HG03439 (cell line): Measurements from ENCODE around the gene MLXIP.
"Not testable (repeated sequence)": the region's sequence is repeated elsewhere in the genome, so short reads cannot be mapped to it uniquely, and the experiment has no call there.

ENCODE experiments used
- ATAC-seq: cut with Tn5 transposase; IDR thresholded peaks from one replicate; pipeline ENCODE4 v1.9.1; 2021; ENCODE audit warnings: mild to moderate bottlenecking, moderate library complexity; ENCODE audit not compliant: unreplicated experiment

The MLXIP gene

DNA sequence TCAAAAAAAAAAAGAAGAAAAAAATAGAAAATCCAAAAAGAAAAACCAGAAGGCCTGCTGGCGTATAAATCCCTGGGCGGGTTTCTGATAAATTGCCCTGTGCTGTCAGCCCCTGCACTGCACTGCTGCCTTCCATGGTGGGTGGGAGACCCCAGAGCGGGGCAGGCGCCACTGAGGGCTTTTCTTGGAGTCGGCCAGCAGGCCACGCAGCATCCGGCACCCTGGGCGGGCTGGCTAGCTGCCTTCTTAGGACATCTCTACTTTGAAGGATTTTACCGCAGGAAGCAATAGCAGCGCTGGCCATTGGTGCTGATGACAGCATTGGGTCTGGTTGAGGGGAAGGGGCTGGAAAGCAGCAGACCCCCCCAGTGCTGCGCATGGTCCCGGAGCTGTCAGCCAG lies 66.3 kb downstream of the MLXIP start:
- no peak for ATAC-seq

DNA sequence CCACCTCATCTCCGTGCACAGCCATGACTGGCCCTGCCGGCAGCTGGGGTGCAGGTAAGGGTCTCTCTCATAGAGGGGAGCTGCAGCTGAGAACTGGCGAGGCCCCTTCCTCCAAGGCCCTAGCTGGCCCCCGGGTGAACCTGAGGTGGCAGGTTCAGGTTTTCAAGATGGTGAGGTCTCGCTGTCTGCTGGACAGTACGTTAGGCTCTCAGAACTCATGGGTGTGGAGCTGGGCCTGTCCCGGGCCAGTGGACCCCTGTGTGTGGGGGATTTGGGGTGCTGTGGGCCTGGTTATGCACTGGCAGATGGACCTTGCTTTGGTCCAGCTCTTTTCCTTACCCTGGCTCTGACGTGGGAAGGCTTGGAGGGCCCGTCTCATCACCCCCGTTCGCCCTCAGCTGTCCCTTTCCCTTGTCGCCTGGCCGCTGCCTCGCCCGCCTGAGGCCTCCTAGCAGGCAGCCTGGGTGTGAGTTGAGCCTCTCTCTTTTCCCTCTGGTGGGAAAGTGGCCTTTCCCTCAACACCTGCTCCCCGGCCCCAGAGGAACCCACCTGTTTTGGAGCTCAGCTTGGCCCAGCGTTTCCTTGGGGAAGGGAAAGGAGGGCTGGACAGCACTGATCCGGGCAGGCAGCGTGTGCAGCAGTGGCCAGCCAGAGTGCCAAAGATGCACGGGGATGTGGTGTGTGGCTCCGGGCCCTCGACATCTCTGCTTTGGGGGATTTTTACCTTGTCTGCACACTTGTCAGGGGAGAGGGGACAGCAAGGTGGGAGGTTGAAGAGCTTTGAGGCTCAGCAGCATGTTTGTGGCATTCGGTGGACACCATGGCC lies 67.2 kb downstream of the MLXIP start:
- no peak for ATAC-seq

DNA sequence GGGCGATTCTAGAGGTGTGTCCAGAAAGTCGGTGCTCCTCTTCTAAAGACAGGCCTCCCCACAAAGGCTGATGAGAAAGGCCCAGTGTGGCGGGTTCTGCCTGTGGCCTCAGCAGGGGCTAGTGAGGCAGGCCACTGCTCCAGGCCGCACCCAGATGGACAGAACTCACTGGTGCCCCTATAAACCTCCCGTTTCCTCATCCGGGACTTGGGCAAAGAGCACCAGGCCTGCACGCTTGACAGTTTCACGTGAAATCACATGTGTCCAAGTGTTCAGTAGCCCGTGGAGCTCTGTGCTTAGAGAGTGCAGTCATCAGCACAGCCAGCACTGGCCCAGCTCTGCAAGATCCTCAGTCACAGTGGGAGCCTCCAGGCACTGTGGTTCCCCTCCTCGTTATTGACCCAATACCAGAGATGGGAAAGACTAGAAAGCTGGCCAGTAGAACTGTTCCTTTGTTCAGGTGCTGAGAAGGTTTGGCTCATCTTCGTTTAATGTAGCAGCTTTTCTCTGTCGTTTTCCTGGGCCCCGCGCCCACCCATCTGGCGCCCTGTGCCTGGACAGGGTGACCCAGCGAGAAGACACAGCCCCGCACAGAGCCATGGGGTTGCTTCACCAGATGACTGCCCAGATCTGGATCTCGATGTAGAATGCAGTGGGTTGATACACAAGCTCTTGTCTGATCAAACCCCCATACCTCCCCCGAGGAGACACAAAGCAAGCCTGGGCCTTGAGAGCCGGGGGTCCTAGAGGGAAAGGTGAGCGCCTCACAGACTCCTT lies 69.1 kb downstream of the MLXIP start:
- ATAC-seq: no peak

DNA sequence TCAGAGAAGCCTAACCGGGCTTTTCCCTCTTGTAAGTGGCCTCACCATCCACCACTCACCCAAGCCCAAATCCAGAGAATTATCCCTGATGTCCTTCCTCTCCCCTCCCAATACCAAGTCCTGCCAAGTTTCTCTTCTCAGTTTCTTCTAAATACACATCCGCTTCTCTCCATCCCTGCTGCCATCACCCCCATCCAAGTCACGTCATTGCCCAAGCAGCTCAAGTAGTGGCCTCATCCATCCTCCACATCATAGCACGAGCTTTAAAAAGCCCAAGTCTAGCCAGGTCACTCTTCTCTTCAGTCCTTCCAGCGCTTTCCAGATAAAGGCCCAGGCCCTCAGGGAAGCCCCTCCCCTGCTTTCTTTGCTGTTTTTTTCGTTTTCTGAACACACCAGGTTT lies 70.1 kb downstream of the MLXIP start:
- no peak for ATAC-seq

DNA sequence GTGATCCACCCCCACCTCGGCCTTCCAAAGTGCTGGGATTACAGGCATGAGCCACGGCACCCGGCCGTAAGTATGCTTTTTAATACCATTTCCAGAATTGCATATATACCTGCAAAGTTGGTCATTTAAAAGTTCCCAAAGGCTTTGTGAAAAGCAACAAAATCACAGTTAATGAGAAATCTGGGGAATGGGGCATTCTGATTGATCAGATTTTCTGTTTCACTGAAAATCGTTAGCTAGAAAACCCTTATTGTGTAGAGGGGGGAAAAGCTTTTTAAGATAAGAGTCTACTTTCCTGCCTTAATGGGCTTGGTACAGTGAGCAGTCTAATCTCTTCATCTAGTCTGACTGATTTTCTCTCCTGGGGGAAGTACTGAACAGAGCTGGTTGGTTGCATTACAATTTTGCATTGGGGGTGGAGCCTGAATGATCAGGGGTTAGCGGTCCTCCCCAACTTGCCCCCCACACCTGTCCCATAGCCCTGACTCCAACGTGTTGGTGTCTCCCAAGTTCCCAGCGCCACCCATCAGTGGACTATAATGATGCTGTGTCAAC lies 71.6 kb downstream of the MLXIP start:
- no peak for ATAC-seq

DNA sequence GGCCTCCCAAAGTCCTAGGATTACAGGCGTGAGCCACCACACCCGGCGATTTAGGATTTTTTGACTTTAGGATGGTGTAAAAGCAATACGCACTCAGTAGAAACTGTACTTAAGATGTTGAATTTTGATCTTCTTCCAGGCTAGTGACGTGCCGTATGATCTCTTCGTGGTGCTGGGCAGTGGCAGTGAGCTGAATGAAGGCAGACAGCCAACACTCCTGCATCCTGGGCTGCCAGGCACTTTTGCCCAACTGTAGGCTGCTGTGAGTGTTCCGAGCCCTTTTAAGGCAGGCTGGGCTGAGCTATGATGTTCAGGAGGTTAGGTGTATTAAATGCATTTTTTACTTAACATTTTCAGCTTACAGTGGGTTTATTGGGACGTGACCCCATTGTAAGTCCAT lies 74.2 kb downstream of the MLXIP start:
- ATAC-seq: no peak

DNA sequence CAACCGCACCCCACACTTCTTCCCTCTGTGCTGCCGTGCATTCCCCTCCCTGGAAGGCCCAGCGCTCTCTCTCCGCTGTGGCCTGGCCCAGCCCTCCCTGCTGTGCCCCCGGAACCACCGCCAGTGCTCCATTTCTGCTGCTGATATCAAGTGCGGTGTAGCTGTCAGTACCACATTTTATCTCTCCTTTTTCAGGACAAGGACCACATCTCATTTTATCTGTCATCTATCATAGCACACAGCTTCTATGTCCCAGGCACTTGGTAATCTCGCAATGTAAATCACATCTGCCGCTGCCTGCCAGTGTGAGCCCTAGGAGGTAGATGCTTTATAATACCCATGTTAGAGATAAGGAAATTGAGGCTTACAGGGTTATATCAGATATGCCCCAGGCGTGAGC lies 77.1 kb downstream of the MLXIP start:
- ATAC-seq: no peak

DNA sequence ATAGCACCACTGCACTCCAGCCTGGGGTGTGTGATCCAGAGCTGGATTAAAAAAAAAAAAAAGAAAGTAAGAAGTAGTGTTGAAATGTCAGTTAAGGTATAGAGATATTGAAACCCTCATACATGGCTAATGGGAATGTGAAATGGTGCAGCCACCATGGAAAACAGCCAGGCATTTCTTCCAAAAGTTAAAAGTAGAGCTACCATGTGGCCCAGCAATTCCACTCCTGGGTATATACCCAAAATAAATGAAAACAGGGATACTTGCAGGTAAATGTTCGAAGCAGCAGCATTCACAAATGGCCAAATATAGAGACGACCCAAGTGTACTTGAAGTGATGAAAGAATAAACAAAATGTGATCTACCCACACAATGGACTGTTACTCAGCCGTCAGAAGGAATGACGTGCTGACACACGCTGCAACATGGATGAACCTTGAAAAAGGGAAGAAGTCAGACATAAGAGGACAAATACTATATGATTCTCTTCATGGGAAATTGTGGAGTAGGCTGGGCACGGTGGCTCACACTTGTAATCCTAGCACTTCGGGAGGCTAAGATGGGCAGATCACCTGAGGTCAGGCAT lies 80.2 kb downstream of the MLXIP start:
- ATAC-seq: no peak

DNA sequence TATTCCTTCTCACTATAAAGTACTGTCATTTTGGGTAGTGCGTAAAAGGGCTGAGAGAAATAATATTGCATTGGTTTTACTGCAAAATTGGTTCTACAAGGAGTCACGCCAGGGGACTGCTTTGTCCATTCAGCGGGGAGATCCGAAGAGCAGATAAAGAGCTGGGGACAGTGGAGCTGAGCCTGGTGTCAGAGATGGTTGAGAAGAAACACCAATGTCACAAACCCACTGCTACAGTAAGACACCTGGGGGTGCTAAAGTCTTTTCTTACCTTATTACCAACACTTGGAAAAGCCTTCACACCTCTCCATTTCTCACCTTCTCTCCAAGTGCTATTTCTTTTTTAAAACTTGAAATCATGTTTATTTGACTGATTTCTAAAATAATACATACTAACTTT lies 81.3 kb downstream of the MLXIP start:
- ATAC-seq: no peak

DNA sequence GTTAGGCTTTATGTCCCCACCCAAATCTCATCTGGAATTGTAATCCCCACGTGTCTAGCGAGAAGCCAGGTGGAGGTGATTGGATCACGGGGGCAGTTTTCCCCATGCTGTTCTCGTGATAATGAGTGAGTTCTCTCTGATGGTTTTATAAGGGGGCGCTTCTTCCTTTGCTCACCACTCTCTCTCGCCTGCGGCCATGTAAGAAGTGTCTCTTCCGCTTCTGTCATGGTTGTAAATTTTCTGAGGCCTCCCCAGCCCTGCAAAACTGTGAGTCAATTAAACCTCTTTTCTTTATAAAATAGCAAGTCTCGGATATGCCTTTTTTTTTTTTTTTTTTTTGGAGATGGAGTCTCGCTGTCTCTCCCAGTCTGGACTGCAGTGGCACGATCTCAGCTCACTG lies 82.2 kb downstream of the MLXIP start:
- ATAC-seq: no peak

DNA sequence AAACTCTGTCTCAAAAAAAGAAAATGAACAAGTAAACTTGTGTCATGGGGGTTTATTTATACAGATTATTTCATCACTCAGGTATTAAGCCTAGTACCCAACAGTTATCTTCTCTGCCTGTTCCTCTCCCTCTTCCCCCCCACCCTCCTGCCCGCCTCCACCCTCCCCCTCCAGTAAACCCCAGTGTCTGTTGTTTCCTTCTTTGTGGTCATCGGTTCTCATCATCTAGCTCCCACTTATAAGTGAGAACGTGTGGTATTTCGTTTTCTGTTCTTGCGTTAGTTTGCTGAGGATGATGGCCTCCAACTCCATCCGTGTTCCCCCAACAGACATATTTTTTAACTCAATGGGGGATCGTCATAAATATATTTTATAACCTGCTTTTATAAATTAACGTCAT lies 83.1 kb downstream of the MLXIP start:
- ATAC-seq: no peak

DNA sequence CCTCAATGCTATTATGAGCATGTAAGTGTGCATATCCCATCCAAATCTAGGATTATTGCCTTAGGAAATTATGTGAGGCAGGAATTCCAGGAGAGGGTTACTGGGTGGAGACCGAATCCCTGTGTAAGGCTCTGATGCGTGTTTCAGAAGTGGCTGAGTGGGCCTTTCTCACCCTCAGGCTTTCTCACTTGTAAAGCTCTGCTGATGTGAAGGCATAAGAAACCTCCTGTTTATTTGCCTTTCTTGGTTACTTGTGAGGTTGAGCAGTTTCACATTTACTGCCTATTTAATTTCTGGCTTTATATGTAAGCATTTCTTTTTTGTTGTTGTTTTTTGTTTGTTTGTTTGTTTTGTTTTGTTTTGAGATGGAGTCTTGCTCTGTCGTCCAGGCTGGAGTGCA lies 84.4 kb downstream of the MLXIP start:
- ATAC-seq: no peak

DNA sequence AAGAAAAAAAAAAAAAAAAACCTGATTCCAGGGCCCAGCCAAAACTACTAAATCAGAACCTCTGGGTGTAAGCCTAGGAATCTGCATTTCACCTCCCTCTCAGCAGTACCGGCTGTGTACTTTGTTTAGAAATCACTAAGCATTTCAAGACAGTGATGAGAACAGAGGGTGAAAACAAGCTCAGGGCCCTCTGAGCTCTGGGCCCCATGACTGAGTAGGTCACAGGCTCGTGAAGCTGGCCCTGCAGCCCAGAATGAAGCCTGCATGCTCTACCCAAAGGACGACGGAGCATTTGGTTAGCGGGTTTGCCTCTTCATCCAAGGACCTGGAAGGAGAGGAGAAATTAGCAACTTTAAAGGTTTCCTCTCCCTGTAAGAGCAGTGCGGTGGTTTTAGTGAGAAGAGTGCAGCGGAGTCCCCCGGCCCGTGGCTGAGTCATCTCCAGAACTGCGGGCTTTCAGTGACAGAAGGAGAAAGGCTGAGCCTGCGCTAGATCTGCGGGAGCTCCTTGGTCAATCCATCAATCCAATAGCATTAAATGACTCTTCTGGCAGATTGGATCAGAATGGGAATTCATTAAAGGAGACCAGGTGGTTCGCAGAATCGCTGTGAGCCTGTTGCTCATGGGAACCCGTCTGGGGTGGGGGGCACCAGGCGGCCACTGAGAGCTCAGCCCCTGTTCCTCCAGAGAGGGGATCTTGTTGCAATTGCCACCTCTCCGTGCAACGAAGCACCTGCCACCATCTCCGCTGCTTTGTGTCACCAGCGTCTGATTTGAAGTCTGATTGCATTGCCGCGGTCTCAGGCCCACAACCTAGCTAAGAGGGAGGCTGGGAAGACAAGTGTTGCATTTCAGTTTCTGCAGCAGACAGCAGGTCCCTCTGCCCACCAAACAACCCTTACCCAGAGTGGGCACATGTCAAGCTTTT lies 88.1 kb downstream of the MLXIP start:
- peak; percentile 84 for ATAC-seq

DNA sequence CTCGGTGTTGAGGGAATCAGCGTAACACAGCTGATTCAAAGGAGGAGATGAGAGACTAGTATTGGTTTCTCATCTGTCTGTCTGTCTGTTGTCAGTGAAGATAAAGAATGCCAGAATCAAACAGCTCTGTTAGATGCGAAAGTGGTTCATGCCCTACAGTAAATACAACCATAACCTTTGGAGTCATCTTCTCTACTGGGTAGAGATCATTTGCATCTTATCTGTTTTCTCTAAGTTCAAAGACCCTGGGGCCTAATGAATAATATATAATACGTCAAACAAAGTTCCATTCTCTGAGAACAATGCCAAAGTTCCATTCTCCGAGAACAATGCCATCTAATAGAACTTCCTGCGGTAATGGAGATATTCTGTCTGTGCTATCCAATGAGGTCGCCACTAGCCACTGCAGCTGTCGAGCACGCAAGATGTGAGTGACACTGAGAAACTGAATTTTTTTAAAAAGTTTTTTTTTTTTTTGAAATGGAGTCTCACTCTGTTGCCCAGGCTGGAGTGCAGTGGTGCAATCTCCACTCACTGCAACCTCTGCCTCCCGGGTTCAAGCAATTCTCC lies 88.9 kb downstream of the MLXIP start:
- no peak for ATAC-seq

DNA sequence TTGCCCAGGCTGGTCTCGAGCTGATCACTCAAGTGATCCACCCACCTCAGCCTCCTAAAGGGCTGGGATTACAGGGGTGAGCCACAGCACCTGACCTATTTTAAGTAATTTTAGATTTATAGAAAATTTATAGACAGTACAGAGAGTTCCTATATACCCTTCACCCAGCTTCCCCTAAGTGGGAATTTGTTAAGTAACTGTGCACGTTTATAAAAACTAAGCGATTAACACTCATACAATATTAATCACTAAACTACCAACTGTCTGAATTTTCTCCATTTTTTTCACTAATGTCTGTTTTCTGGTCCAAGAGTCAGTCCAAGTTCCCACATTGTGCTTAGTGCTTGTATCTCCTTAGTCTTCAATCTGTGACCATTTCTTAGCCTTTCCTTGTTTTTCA lies 89.9 kb downstream of the MLXIP start:
- no peak for ATAC-seq

DNA sequence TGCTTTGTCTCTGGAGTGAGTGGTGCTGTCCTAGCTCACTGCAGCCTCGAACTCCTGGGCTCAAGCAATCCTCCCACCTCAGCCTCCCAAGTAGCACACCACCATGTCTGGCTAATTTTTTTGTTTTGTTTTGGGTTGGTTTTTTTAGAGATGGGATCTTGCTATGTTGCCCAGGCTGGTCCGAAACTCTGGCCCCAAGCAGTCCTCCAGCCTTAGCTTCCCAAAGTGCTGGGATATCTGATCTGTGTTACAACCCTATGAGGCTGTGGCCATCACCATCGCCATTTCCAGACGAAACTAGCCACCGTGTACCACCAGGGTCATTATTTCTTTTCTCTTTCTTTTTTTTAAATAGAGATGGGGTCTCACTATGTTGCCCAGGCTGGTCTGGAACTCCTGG lies 92.8 kb downstream of the MLXIP start:
- no peak for ATAC-seq

DNA sequence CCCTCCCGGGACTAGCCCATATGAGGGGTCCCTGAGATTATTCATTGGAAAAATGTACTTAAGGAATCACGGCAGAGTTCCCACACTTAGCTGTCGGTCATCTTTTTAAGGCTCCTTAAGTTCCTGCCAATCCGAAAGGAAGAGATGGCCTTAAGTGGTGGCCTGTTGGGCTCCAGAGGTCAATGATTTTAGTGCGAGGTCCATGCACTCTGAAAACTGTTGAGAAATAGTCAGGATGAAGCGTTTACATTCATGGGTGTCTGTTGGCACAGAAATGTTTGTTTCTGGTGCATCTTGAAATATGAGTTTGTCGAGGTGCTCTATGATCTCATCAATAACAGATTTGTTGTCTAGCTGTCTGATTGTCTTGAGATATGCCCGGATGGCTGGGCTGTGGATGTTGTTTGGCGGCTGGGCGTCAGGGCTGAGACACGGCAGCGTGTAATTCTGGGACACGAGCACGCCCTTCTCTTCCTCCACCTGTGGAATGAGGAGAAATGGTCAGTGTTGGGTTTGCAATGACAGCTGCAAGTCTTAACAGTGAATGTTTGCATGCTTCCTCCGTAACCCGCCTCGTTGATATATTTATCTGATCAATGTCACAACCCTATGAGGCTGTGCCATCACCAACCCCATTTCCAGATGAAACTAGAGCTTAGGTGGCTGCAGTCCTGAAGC lies 93.8 kb downstream of the MLXIP start:
- ATAC-seq: no peak

DNA sequence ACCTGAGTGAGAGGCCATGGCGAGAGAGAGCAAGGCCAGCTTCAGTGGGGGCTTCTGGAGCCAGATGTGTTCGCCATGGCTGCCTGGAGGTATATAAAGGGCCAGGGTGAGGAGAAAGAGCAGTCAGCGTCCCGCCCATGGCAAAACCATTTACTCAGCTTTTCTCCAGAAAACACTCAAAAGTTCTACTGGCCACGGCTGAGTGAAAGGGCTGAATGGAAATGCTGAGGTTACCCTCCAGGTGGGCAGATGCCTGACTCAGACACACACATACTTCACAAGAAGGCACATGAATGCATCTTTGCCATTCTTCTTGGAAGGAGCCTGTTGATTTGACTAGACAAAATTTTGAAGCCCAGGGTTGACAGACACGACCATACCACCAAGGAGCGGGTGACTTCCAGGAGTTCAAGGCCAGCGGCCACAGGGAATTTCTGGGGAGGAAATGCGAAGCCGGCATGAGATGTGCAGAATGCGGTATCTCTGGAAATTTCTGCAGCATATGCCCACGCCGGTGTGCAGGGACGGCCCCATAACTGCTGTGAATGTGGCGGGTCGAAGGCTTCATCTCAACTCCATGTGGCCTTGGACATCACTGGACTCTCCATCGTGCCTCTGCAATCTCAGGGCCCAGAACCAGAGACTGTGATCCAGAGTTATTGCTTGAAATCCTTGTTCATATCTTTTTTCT lies 95.7 kb downstream of the MLXIP start, which contains the start of gene IL31:
Gene IL31, minus strand, starts transcription at position 67 of the 691 bp plus-strand sequence. Its CDS starts 49 bp downstream, at position 18.
- ATAC-seq: no peak

DNA sequence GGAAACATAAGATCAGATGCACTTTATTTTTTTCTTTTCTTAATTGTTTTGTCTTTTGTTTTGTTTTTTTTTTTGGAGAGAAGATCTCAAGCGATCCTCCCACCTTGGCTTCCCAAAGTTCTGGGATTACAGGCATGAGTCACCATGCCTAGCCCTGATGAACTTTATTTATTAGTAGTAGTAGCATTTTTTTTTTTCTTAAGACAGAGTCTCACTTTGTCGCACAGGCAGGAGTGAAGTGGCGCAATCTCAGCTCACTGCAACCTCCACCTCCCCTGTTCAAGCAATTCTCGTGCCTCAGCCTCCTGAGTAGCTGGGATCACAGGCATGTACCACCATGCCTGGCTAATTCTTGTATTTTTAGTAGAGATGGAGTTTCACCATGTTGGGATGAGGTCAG lies 97.9 kb downstream of the MLXIP start:
- not testable (repeated sequence) for ATAC-seq
